ENCODE results near the gene PLAC1.

PLAC1 gene, protein sequence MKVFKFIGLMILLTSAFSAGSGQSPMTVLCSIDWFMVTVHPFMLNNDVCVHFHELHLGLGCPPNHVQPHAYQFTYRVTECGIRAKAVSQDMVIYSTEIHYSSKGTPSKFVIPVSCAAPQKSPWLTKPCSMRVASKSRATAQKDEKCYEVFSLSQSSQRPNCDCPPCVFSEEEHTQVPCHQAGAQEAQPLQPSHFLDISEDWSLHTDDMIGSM

DNA sequence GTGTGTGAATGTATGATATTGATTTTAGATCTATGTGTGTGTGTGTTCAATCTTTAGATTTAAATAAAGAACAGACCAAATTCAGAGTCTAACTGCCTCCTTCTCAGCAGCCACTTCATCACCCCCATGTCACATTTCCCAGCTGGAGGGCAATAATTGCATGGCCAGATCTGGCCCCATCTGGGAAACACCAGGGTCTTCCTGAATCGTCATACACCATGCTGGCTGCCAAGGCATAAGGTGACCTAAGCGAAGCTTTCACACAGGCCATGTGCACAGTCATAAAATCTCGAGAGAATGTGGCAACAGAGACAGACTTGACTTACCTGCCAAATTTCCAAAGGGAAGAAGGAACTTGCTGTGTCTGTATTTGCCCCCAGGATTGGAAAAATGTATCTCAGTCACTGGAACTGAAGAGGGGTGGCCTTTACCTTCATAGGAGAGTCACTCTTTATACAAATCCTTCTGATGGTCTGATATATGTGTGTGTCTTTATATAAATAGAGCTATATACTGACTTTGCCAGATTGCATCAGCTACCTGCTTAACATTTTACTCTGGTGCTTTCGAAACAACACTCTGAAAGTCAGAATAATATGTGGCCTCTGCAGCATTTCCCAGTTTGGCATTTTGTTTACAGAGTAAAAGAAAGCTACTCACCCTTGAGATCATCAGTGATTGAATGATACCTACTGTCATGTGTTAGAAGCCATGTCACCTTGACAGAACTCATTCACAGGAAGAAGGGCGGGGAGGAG, at the start of gene PLAC1:
Gene PLAC1, minus strand, starts transcription at position 470 of the 758 bp plus-strand sequence. CDS start 91,789 bp downstream, outside the sequence.
- TF ChIP-seq CTCF (conservative IDR thresholded peaks at IDR 0.05; ENCODE audit: low read depth, low read length): no peak
- DNase-seq (ENCODE audit: low read depth): no peak
- no peak within 1 kb of the TSS for H3K4me3 ChIP-seq (ENCODE audit: low read depth, low read length)

DNA sequence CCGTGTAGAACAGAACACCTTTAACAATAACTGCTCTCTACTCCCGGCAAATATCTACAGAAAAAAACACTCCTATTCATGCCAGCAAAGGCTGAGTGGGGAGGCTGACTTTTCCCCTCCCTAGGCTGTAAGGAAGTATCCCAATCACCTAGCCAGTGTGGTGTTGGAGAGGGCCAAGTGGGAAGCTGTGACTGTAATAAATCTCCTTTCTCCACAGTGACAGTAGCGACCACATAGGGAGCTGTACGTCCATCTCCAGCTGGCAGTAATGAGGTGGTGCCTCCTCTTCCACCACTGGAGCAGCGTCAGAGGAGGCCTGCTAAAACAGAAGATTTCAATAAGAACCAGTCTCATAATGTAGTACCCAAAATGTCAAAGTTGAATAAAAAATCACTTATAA, 47.9 kb upstream of the PLAC1 start:
- no peak for DNase-seq (ENCODE audit: low read depth)
- H3K4me3 ChIP-seq (ENCODE audit: low read depth, low read length): no peak overlapping the region
- no peak for TF ChIP-seq CTCF (conservative IDR thresholded peaks at IDR 0.05; ENCODE audit: low read depth, low read length)

GRCh38 chrX:134695999-134696398, 37.7 kb upstream of the PLAC1 start:
- DNase-seq (ENCODE audit: low read depth): no peak
- no peak overlapping the region for H3K4me3 ChIP-seq (ENCODE audit: low read depth, low read length)
- TF ChIP-seq CTCF (conservative IDR thresholded peaks at IDR 0.05; ENCODE audit: low read depth, low read length): no peak

DNA sequence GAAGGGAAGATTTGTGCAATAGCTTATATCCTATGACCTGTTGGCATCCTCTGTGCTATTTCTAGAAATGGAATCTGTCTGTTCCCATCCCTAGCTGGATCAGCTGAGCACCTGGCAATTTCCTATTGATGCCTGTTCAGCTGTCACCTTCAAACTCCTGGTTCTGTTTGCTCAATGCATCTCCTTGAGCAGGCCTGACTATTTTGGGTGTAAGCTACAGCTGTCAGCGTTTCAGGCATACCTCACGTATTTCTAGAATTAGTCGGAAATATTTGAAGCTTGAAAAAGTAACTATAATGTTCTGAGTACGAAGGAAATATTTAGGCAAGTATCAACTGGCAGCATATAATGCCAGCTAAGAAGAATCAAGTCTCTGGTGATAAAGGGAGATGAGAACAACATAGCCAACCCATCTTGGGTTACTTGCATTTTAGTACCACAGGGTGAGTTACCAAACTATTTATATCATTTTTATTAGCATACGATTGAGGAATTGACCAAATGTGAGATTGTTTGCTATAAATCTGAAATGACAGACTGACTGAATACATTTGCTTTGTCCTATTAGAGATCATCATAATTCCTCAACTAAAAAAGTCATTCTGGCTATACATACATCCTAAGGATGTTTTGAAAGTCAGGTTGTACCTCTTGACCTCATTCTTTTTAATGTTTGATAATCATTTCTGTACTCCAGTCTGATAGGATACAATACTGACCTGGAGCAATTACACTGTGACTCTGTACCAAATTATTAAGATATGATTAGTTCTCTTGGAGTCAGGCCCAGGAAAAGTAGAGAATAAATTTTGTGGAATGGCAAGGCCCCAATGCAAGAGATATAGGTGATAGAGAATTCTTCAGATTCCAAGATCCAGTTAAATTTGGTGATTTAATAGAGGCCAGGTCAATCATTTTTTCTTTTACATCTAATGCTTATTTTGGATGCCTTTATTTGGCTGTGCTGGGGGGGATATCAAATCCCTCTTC, 36.4 kb upstream of the PLAC1 start:
- no peak overlapping the region for H3K4me3 ChIP-seq (ENCODE audit: low read depth, low read length)
- no peak for DNase-seq (ENCODE audit: low read depth)
- TF ChIP-seq CTCF (conservative IDR thresholded peaks at IDR 0.05; ENCODE audit: low read depth, low read length): no peak

- no peak for TF ChIP-seq CTCF (conservative IDR thresholded peaks at IDR 0.05; ENCODE audit: low read depth, low read length)
- no peak overlapping the region for H3K4me3 ChIP-seq (ENCODE audit: low read depth, low read length)
- no peak for DNase-seq (ENCODE audit: low read depth)
Observed at GRCh38 chrX:134693644-134694043, 35.4 kb upstream of the PLAC1 start.

DNA sequence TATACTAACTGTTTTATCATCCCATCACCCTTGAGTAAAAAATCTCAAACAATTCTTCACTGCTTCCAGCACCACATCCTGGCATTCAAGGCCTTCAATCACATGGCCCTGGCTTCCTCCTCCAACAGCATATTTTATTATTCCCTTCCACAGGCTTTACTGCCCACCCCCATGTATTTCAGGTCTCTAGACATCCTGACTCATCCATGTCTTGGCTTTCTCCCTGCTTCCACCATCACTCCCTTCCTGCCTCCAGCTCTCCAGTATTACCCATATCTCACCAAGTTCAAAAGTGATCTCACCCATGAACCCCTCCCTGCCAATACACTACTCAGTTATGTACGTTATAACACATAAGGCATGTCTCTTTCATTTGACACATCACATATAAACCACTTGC, 34.7 kb upstream of the PLAC1 start:
- no peak overlapping the region for H3K4me3 ChIP-seq (ENCODE audit: low read depth, low read length)
- no peak for DNase-seq (ENCODE audit: low read depth)
- TF ChIP-seq CTCF (conservative IDR thresholded peaks at IDR 0.05; ENCODE audit: low read depth, low read length): no peak

Data from choroid plexus epithelial cell (primary cell).